HG02943 (cell line): ENCODE data around the gene LIN9.
"Not testable (repeated sequence)": the region's sequence is repeated elsewhere in the genome, so short reads cannot be mapped to it uniquely, and the experiment has no call there.

Experiments used
- ATAC-seq: cut with Tn5 transposase; IDR thresholded peaks from one replicate; pipeline ENCODE4 v1.9.1; 2021; ENCODE audit warnings: mild to moderate bottlenecking, low read depth, moderate library complexity; ENCODE audit not compliant: unreplicated experiment

The LIN9 gene

GRCh38 chr1:226220473-226221189, 88.3 kb downstream of the LIN9 start:
- no peak for ATAC-seq

GRCh38 chr1:226217273-226217672, 91.7 kb downstream of the LIN9 start:
- no peak for ATAC-seq

- no peak for ATAC-seq
Observed at GRCh38 chr1:226216056-226216455, 92.9 kb downstream of the LIN9 start.

- ATAC-seq = no peak
Observed at GRCh38 chr1:226215239-226215638, 93.7 kb downstream of the LIN9 start.

- ATAC-seq = no peak
Observed at GRCh38 chr1:226212545-226212944, 96.4 kb downstream of the LIN9 start.

GRCh38 chr1:226211181-226211821, 97.7 kb downstream of the LIN9 start:
- ATAC-seq = no peak

GRCh38 chr1:226210571-226211176, 98.3 kb downstream of the LIN9 start:
- ATAC-seq = no peak

- no peak for ATAC-seq
Observed at GRCh38 chr1:226209307-226210059, 99.5 kb downstream of the LIN9 start.

- ATAC-seq = no peak
Observed at GRCh38 chr1:226207048-226207447, 101.9 kb downstream of the LIN9 start.

GRCh38 chr1:226204198-226204597, 104.8 kb downstream of the LIN9 start:
- ATAC-seq = no peak

GRCh38 chr1:226203655-226204054, 105.3 kb downstream of the LIN9 start:
- ATAC-seq = no peak

- no peak for ATAC-seq
Observed at GRCh38 chr1:226203240-226203639, 105.7 kb downstream of the LIN9 start.

GRCh38 chr1:226202666-226203065, 106.3 kb downstream of the LIN9 start:
- not testable (repeated sequence) for ATAC-seq

GRCh38 chr1:226202246-226202645, 106.7 kb downstream of the LIN9 start:
- no peak for ATAC-seq

- ATAC-seq = no peak
Observed at GRCh38 chr1:226201029-226201593, 107.9 kb downstream of the LIN9 start.

- ATAC-seq = no peak
Observed at GRCh38 chr1:226199971-226200370, 109.0 kb downstream of the LIN9 start.

- ATAC-seq = no peak
Observed at GRCh38 chr1:226195144-226195543, 113.8 kb downstream of the LIN9 start.

- ATAC-seq = no peak
Observed at GRCh38 chr1:226187380-226187779, 121.6 kb downstream of the LIN9 start.

GRCh38 chr1:226187019-226187322, 122.0 kb downstream of the LIN9 start:
- ATAC-seq = no peak

GRCh38 chr1:226186124-226187018, 122.6 kb downstream of the LIN9 start, which contains the start of gene ACBD3:
Gene ACBD3, minus strand, starts transcription at chr1:226186741. Its CDS starts 66 bp downstream, at chr1:226186675.
- ATAC-seq = peak; percentile 95
